ENCODE results near the gene EZR.

EZR gene

GRCh38 chr6:158819213-158819976 is at the start of gene EZR:
TSS of gene EZR (minus strand) at chr6:158819368. CDS start at chr6:158818093, 1,275 bp downstream.
- peak; percentile 74 for DNase-seq (ENCODE audit: low spot score)

- no peak for DNase-seq (ENCODE audit: low spot score)
These were observed 48.9 kb upstream of the EZR start for GRCh38 chr6:158868122-158868480.

- no peak for DNase-seq (ENCODE audit: low spot score)
These were observed 48.4 kb upstream of the EZR start for GRCh38 chr6:158867381-158868121.

GRCh38 chr6:158865769-158866168 is 46.6 kb upstream of the EZR start:
- DNase-seq (ENCODE audit: low spot score), result no peak

- no peak for DNase-seq (ENCODE audit: low spot score)
These were observed 44.5 kb upstream of the EZR start for GRCh38 chr6:158863646-158864045.

GRCh38 chr6:158861686-158862381 is 42.7 kb upstream of the EZR start:
- no peak for DNase-seq (ENCODE audit: low spot score)

GRCh38 chr6:158860279-158860865 is 41.2 kb upstream of the EZR start:
- no peak for DNase-seq (ENCODE audit: low spot score)

GRCh38 chr6:158856261-158856660 is 37.1 kb upstream of the EZR start:
- DNase-seq (ENCODE audit: low spot score), result no peak

GRCh38 chr6:158854214-158855101 is 35.3 kb upstream of the EZR start:
- peak; percentile 65 for DNase-seq (ENCODE audit: low spot score)

GRCh38 chr6:158853880-158854213 is 34.7 kb upstream of the EZR start:
- DNase-seq (ENCODE audit: low spot score), result no peak

- peak; percentile 99 for DNase-seq (ENCODE audit: low spot score)
These were observed 34.1 kb upstream of the EZR start for GRCh38 chr6:158853072-158853879.

- peak; percentile 72 for DNase-seq (ENCODE audit: low spot score)
These were observed 33.3 kb upstream of the EZR start for GRCh38 chr6:158852312-158853071.

GRCh38 chr6:158850807-158851115 is 31.6 kb upstream of the EZR start:
- DNase-seq (ENCODE audit: low spot score), result no peak

- DNase-seq (ENCODE audit: low spot score), result peak; percentile 98
These were observed 31.0 kb upstream of the EZR start for GRCh38 chr6:158849899-158850806.

GRCh38 chr6:158848490-158848895 is 29.3 kb upstream of the EZR start:
- no peak for DNase-seq (ENCODE audit: low spot score)

- no peak for DNase-seq (ENCODE audit: low spot score)
These were observed 28.6 kb upstream of the EZR start for GRCh38 chr6:158847786-158848185.

- no peak for DNase-seq (ENCODE audit: low spot score)
These were observed 27.9 kb upstream of the EZR start for GRCh38 chr6:158847012-158847529.

GRCh38 chr6:158843751-158844683 is 24.8 kb upstream of the EZR start:
- DNase-seq (ENCODE audit: low spot score), result no peak
